H9 (cell line): ENCODE measurements around the gene CTNNBL1. TPM values are rescaled to one million over a fixed set of nuclear protein-coding genes. Genes with fewer than 3 reads are reported as not detected.

Source experiments
- DNase-seq: peaks from one replicate; pipeline ENCODE4 v3.0.0-alpha.2; 2017
- H2AFZ ChIP-seq: one replicate; pipeline ENCODE4 v1.6.1; 2013; ENCODE audit warnings: mild to moderate bottlenecking, low read length, control low read depth, moderate library complexity
- H2AK5ac ChIP-seq: 2 replicates; pipeline ENCODE4 v1.6.1; 2013; ENCODE audit warnings: low read length, control low read depth, mixed read lengths; ENCODE audit not compliant: insufficient read length
- H2BK120ac ChIP-seq: one replicate; pipeline ENCODE4 v1.6.1; 2013; ENCODE audit warnings: low read depth, mild to moderate bottlenecking, low read length, control low read depth, inconsistent platforms; ENCODE audit not compliant: poor library complexity, severe bottlenecking
- H2BK12ac ChIP-seq: 2 replicates; pipeline ENCODE4 v1.6.1; 2013; ENCODE audit warnings: low read length, control low read depth, mixed read lengths, low read depth; ENCODE audit not compliant: insufficient read length
- H2BK15ac ChIP-seq: 2 replicates; pipeline ENCODE4 v1.6.1; 2013; ENCODE audit warnings: low read depth, low read length, control low read depth
- H2BK20ac ChIP-seq: one replicate; pipeline ENCODE4 v1.6.1; 2013; ENCODE audit warnings: low read depth, mild to moderate bottlenecking, low read length, control low read depth, inconsistent platforms; ENCODE audit not compliant: poor library complexity, severe bottlenecking
- H2BK5ac ChIP-seq: 2 replicates; pipeline ENCODE4 v1.6.1; 2013; ENCODE audit warnings: low read length, control low read depth, mixed read lengths; ENCODE audit not compliant: insufficient read length
- H3K14ac ChIP-seq: 2 replicates; pipeline ENCODE4 v1.6.1; 2013; ENCODE audit warnings: low read length, control low read depth; ENCODE audit not compliant: insufficient read depth
- H3K18ac ChIP-seq: 2 replicates; pipeline ENCODE4 v1.6.1; 2013; ENCODE audit warnings: low read depth, mild to moderate bottlenecking, mixed read lengths, low read length, control low read depth; ENCODE audit not compliant: insufficient read length
- H3K23ac ChIP-seq: 2 replicates; pipeline ENCODE4 v1.6.1; 2013; ENCODE audit warnings: low read length, control low read depth, mixed read lengths, low read depth; ENCODE audit not compliant: insufficient read length
- H3K23me2 ChIP-seq: 2 replicates; pipeline ENCODE4 v1.6.1; 2013; ENCODE audit warnings: low read depth, mild to moderate bottlenecking, mixed read lengths, low read length, control low read depth; ENCODE audit not compliant: insufficient read length, poor library complexity, severe bottlenecking
- H3K27ac ChIP-seq: 2 replicates; pipeline ENCODE4 v1.5.1; 2013; ENCODE audit warnings: low read length, control low read depth, mixed read lengths, low read depth; ENCODE audit not compliant: insufficient read length
- H3K27me3 ChIP-seq: 2 replicates; pipeline ENCODE4 v1.6.1; 2013; ENCODE audit warnings: low read length, control low read depth, inconsistent platforms; ENCODE audit not compliant: insufficient read depth
- H3K4ac ChIP-seq: 2 replicates; pipeline ENCODE4 v1.6.1; 2013; ENCODE audit warnings: low read depth, mild to moderate bottlenecking, control low read depth, inconsistent platforms, low read length, moderate library complexity
- H3K4me1 ChIP-seq: 2 replicates; pipeline ENCODE4 v1.6.1; 2013; ENCODE audit warnings: low read length, control low read depth, inconsistent platforms; ENCODE audit not compliant: insufficient read depth
- H3K4me2 ChIP-seq: 2 replicates; pipeline ENCODE4 v1.6.1; 2013; ENCODE audit warnings: low read length, control low read depth, mixed read lengths; ENCODE audit not compliant: insufficient read length, insufficient read depth
- H3K56ac ChIP-seq: 2 replicates; pipeline ENCODE4 v1.6.1; 2013; ENCODE audit warnings: low read depth, mild to moderate bottlenecking, mixed read lengths, low read length, control low read depth; ENCODE audit not compliant: insufficient read length
- H3K79me1 ChIP-seq: 2 replicates; pipeline ENCODE4 v1.6.1; 2013; ENCODE audit warnings: low read depth, mild to moderate bottlenecking, moderate library complexity, low read length, control low read depth, inconsistent platforms; ENCODE audit not compliant: insufficient read depth, poor library complexity, severe bottlenecking
- H3K79me2 ChIP-seq: 2 replicates; pipeline ENCODE4 v1.6.1; 2013; ENCODE audit warnings: low read length, control low read depth, inconsistent platforms; ENCODE audit not compliant: insufficient read depth
- H3K9ac ChIP-seq: 2 replicates; pipeline ENCODE4 v1.6.1; 2013; ENCODE audit warnings: low read length, control low read depth, mixed read lengths; ENCODE audit not compliant: insufficient read length; ENCODE audit errors: extremely low read depth
- H3K9me3 ChIP-seq: one replicate; pipeline ENCODE4 v1.6.1; 2013; ENCODE audit warnings: low read depth, low read length, inconsistent platforms; ENCODE audit not compliant: control insufficient read depth
- H3T11ph ChIP-seq: one replicate; pipeline ENCODE4 v1.6.1; 2013; ENCODE audit warnings: mild to moderate bottlenecking, low read length, control low read depth, inconsistent platforms
- H4K20me1 ChIP-seq: one replicate; pipeline ENCODE4 v1.6.1; 2013; ENCODE audit not compliant: control insufficient read depth, insufficient read length, insufficient read depth
- H4K5ac ChIP-seq: 2 replicates; pipeline ENCODE4 v1.6.1; 2013; ENCODE audit warnings: low read depth, mild to moderate bottlenecking, mixed read lengths, low read length, control low read depth; ENCODE audit not compliant: insufficient read length
- H4K8ac ChIP-seq: replicated peaks from 2 replicates; pipeline ENCODE4 v1.6.1; 2013; ENCODE audit warnings: low read length, control low read depth, mixed read lengths, low read depth; ENCODE audit not compliant: insufficient read length
- H4K91ac ChIP-seq: 2 replicates; pipeline ENCODE4 v1.6.1; 2013; ENCODE audit warnings: low read depth, mild to moderate bottlenecking, moderate library complexity, mixed read lengths, low read length, control low read depth; ENCODE audit not compliant: insufficient read length
- H3K27ac Mint-ChIP-seq, 3 experiments: 2 replicates in 2 of 3; 3 replicates in 1 of 3; pipeline ENCODE4 v1.8.0; 2020 to 2021; ENCODE audit warnings: mixed read lengths in 3 of 3, mild to moderate bottlenecking in 1 of 3, moderate library complexity in 1 of 3
- H3K27me3 Mint-ChIP-seq: 2 replicates; pipeline ENCODE4 v1.8.0; 2021; ENCODE audit warnings: low read depth, mild to moderate bottlenecking, moderate library complexity, mixed read lengths
- H3K36me3 Mint-ChIP-seq, 3 experiments: 2 replicates in 2 of 3; 3 replicates in 1 of 3; pipeline ENCODE4 v1.8.0; 2020 to 2021; ENCODE audit warnings: low read depth in 3 of 3, mixed read lengths in 3 of 3; ENCODE audit not compliant: insufficient read depth in 1 of 3
- H3K4me1 Mint-ChIP-seq, 2 experiments: 2 replicates each; pipeline ENCODE4 v1.8.0; 2020; ENCODE audit warnings: mixed read lengths in 2 of 2
- H3K4me3 Mint-ChIP-seq, 2 experiments: 2 replicates in 1 of 2; 3 replicates in 1 of 2; pipeline ENCODE4 v1.8.0; 2020 to 2021; ENCODE audit warnings: mild to moderate bottlenecking in 2 of 2, mixed read lengths in 2 of 2, moderate library complexity in 1 of 2
- H3K9me3 Mint-ChIP-seq, 2 experiments: 2 replicates in 1 of 2; 3 replicates in 1 of 2; pipeline ENCODE4 v1.8.0; 2020; ENCODE audit warnings: mild to moderate bottlenecking in 2 of 2, mixed read lengths in 2 of 2, moderate library complexity in 1 of 2
- WGBS: extraction: QIAGEN DNeasy Blood & Tissue Kit; methylation state at CpG from one replicate; pipeline ENCODE4 v1.1.7; 2013; ENCODE audit warnings: missing lambda C conversion rate, low lambda C conversion rate, mixed read lengths; ENCODE audit not compliant: insufficient read length; ENCODE audit errors: extremely low coverage; 5-methylcytosine and 5-hydroxymethylcytosine counted together
- total RNA-seq: library from RNA; stranded (reverse); gene quantifications from 2 replicates; pipeline ENCODE4 v1.2.1, GENCODE V29; 2021
- TF ChIP-seq, protein P1 (sequence below): fragments of 200-600 bp; sonication (generic); conservative IDR thresholded peaks from 3 replicates; pipeline ENCODE4 v1.8.0; 2021; ENCODE audit warnings: antibody characterized with exemption, mild to moderate bottlenecking

The CTNNBL1 gene
- total RNA-seq, 1 experiment from 2014 or later, result 67.2 TPM

DNA sequence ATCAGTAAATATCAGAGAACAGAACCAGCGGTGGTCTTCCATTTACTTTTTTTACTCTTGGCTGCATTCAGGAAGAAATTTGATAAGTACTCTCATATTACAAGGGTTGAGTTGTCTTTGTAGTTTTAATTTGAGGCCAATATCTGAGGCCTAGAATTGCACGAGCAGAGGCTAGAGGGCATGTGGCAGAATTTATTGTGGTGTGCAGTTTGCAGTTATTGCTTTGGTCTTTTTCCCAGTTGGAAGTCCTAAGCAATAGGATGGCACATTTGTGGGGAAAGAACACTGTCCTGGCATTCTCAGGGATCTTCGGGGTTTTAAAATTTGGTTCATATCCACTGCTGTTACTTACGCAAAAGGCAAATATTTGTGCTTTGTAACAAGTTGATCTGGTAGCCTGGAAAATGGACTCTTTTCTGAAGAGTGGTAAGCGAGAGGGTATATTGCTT lies 66.0 kb downstream of the CTNNBL1 start:
- Histone ChIP-seq H4K5ac (no peak overlapping the region), H3K4ac (no peak overlapping the region), H2BK5ac (no peak overlapping the region), H4K20me1 (no peaks in the 10 kb centered on the region), H3K27me3 (no peaks in the 10 kb centered on the region), H2BK12ac (no peak overlapping the region), H3K27ac (no peak overlapping the region), H3K4me2 (no peak overlapping the region), H2BK120ac (no peak overlapping the region), H3K79me2 (no peaks in the 10 kb centered on the region), H3K9me3 (no peaks in the 10 kb centered on the region), H4K8ac (no peak overlapping the region), H2BK20ac (no peak overlapping the region), H4K91ac (no peak overlapping the region), H3K23me2 (no peaks in the 10 kb centered on the region), H3T11ph (no peak overlapping the region), H3K14ac (no peak overlapping the region), H3K4me1 (no peaks in the 10 kb centered on the region), H3K9ac (no peak overlapping the region), H2AK5ac (no peak overlapping the region), H3K56ac (no peak overlapping the region), H3K23ac (no peak overlapping the region), H3K79me1 (no peaks in the 10 kb centered on the region), H2BK15ac (no peak overlapping the region), H3K18ac (no peak overlapping the region), H2AFZ (no peak overlapping the region)
- WGBS, result no CpG with 5 or more reads among the region's 5 CpGs
- Mint-ChIP-seq H3K27me3 (no peaks in the 10 kb centered on the region), H3K4me1 (peaks cover 4 to 5% of the 10 kb centered on the region in 2 experiments; a peak in 2 of 4 replicates), H3K36me3 (peaks cover 1 to 4% (median 2%) of the 10 kb centered on the region in 3 experiments; a peak in 4 of 7 replicates), H3K4me3 (no peak overlapping the region), H3K27ac (no peak overlapping the region), H3K9me3 (no peaks in the 10 kb centered on the region)
- DNase-seq, result no peak
- TF ChIP-seq, protein P1, sequence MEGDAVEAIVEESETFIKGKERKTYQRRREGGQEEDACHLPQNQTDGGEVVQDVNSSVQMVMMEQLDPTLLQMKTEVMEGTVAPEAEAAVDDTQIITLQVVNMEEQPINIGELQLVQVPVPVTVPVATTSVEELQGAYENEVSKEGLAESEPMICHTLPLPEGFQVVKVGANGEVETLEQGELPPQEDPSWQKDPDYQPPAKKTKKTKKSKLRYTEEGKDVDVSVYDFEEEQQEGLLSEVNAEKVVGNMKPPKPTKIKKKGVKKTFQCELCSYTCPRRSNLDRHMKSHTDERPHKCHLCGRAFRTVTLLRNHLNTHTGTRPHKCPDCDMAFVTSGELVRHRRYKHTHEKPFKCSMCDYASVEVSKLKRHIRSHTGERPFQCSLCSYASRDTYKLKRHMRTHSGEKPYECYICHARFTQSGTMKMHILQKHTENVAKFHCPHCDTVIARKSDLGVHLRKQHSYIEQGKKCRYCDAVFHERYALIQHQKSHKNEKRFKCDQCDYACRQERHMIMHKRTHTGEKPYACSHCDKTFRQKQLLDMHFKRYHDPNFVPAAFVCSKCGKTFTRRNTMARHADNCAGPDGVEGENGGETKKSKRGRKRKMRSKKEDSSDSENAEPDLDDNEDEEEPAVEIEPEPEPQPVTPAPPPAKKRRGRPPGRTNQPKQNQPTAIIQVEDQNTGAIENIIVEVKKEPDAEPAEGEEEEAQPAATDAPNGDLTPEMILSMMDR, result no peak
